ENCODE data around the gene PABPN1L. TPM values are rescaled to one million over a fixed set of nuclear protein-coding genes. Genes with fewer than 3 reads are reported as not detected.

Gene PABPN1L
- total and polyA plus RNA-seq, 10 of the 15 experiments (the other 5 are each of a cell fraction or from before 2014, with no cell fraction given) = not detected

DNA sequence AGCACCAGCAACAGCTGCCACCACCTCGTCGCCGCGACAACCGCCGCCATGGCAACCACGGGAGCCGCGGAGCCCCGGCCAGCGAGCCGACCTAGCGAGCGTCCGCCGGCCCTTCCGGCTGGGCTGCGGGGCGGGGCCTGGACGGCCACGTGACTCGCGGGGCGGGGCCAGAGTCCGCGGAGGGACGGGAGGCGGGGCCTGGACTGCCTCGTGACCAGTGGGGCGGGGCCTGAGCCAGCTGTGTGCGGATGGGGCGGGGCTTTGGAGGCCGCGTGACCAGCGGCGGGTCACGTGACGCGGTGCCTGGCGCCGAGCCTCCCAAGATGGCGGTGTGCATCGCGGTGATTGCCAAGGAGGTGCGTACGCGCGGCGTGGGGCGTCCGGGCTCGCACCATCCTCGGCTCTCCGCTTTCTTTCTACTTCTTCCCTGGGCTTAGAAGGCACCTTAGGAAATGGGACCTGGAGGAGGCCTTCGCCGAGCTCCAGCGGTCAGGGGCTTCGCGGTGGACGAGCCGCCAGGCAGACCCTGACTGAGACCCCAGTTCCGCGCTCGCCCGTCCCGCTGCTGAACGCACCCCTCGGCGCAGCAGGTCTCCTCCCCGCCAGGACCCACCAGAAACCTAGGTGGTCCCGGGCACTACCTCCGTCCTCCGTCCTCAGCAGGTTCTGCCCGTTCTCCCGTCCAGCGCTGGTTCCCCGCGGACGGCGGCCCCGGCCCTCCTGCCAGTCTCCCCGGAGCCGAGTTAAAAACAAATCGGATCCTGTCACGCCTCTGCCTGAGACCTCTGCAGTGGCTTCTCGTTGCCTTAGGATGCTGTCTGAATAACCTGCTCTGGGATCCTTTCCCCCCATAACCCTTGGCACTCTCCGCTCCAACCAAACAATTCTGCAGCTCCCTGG, 9.4 kb downstream of the PABPN1L start, which contains the start of the genes GALNS and TRAPPC2L (continued):
- TF ChIP-seq, protein P1, sequence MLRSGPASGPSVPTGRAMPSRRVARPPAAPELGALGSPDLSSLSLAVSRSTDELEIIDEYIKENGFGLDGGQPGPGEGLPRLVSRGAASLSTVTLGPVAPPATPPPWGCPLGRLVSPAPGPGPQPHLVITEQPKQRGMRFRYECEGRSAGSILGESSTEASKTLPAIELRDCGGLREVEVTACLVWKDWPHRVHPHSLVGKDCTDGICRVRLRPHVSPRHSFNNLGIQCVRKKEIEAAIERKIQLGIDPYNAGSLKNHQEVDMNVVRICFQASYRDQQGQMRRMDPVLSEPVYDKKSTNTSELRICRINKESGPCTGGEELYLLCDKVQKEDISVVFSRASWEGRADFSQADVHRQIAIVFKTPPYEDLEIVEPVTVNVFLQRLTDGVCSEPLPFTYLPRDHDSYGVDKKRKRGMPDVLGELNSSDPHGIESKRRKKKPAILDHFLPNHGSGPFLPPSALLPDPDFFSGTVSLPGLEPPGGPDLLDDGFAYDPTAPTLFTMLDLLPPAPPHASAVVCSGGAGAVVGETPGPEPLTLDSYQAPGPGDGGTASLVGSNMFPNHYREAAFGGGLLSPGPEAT (IDR thresholded peaks at IDR 0.05; ENCODE audit: low read depth) = peak; percentile 95
- TF ChIP-seq, protein P2, sequence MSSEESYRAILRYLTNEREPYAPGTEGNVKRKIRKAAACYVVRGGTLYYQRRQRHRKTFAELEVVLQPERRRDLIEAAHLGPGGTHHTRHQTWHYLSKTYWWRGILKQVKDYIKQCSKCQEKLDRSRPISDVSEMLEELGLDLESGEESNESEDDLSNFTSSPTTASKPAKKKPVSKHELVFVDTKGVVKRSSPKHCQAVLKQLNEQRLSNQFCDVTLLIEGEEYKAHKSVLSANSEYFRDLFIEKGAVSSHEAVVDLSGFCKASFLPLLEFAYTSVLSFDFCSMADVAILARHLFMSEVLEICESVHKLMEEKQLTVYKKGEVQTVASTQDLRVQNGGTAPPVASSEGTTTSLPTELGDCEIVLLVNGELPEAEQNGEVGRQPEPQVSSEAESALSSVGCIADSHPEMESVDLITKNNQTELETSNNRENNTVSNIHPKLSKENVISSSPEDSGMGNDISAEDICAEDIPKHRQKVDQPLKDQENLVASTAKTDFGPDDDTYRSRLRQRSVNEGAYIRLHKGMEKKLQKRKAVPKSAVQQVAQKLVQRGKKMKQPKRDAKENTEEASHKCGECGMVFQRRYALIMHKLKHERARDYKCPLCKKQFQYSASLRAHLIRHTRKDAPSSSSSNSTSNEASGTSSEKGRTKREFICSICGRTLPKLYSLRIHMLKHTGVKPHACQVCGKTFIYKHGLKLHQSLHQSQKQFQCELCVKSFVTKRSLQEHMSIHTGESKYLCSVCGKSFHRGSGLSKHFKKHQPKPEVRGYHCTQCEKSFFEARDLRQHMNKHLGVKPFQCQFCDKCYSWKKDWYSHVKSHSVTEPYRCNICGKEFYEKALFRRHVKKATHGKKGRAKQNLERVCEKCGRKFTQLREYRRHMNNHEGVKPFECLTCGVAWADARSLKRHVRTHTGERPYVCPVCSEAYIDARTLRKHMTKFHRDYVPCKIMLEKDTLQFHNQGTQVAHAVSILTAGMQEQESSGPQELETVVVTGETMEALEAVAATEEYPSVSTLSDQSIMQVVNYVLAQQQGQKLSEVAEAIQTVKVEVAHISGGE (CRISPR knock-in tag; IDR thresholded peaks at IDR 0.05) = peak; percentile 68
- no peak for TF ChIP-seq ZNF384 (IDR thresholded peaks at IDR 0.05; ENCODE audit: borderline replicate concordance, low read depth, low read length)
- TF ChIP-seq NKRF (conservative IDR thresholded peaks at IDR 0.05) = peak; percentile 78
- TF ChIP-seq HCFC1 (IDR thresholded peaks at IDR 0.05; ENCODE audit: low read length) = peak; percentile 62
- TF ChIP-seq MYC (IDR thresholded peaks at IDR 0.05; ENCODE audit: insufficient read depth, insufficient read length, insufficient replicate concordance, low read length, severe bottlenecking) = peak; percentile 74
- TF ChIP-seq POU2F2 (IDR thresholded peaks at IDR 0.05; ENCODE audit: borderline replicate concordance, low read depth, low read length) = peak; percentile 39; the same call in 1 of the 3 replicates
- TF ChIP-seq RB1 (IDR thresholded peaks at IDR 0.05; ENCODE audit: borderline replicate concordance) = peak; percentile 69; the same call in 1 of the 2 replicates
- TF ChIP-seq DPF2 (IDR thresholded peaks at IDR 0.05) = peak; percentile 61; the same call in 1 of the 2 replicates
- TF ChIP-seq RUNX3 (IDR thresholded peaks at IDR 0.05; ENCODE audit: low read length) = 0 out of 2 replicates have a peak, but pooled peaks have one; percentile 10
- TF ChIP-seq FOXK2 (IDR thresholded peaks at IDR 0.05) = peak; percentile 41; the same call in 1 of the 2 replicates
- peak; percentile 42; the same call in 1 of the 2 replicates for TF ChIP-seq BACH1 (IDR thresholded peaks at IDR 0.05; ENCODE audit: borderline replicate concordance)
- no peak for TF ChIP-seq SRF (IDR thresholded peaks at IDR 0.05; ENCODE audit: low read depth in 2 of 2, low read length in 2 of 2)
- peak; percentile 64 for TF ChIP-seq MEF2B (IDR thresholded peaks at IDR 0.05; ENCODE audit: partially characterized antibody, poor library complexity, severe bottlenecking)
- peak; percentile 27; the same call in 1 of the 2 replicates for TF ChIP-seq LARP7 (IDR thresholded peaks at IDR 0.05)
- TF ChIP-seq SIN3A (IDR thresholded peaks at IDR 0.05; ENCODE audit: low read depth, low read length) = peak; percentile 96
- TF ChIP-seq EGR1 (IDR thresholded peaks at IDR 0.05; ENCODE audit: borderline replicate concordance in 1 of 2, low read depth in 2 of 2, low read length in 2 of 2) = 0 out of 3 replicates have a peak, but pooled peaks of 1 of the 2 experiments have one; percentile 17
- TF ChIP-seq, protein P3, sequence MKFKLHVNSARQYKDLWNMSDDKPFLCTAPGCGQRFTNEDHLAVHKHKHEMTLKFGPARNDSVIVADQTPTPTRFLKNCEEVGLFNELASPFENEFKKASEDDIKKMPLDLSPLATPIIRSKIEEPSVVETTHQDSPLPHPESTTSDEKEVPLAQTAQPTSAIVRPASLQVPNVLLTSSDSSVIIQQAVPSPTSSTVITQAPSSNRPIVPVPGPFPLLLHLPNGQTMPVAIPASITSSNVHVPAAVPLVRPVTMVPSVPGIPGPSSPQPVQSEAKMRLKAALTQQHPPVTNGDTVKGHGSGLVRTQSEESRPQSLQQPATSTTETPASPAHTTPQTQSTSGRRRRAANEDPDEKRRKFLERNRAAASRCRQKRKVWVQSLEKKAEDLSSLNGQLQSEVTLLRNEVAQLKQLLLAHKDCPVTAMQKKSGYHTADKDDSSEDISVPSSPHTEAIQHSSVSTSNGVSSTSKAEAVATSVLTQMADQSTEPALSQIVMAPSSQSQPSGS (IDR thresholded peaks at IDR 0.05; ENCODE audit: low read length) = no peak
- peak; percentile 99 for TF ChIP-seq RAD51 (IDR thresholded peaks at IDR 0.05)
- TF ChIP-seq, protein P4, sequence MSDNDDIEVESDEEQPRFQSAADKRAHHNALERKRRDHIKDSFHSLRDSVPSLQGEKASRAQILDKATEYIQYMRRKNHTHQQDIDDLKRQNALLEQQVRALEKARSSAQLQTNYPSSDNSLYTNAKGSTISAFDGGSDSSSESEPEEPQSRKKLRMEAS (IDR thresholded peaks at IDR 0.05; ENCODE audit: low read depth, low read length) = peak; percentile 98
